HS-5 (cell line): ENCODE measurements around the gene USP3.

ENCODE experiments used
- DNase-seq: peaks from one replicate; pipeline ENCODE4 v3.0.0-alpha.2; 2012; ENCODE audit warnings: low read depth

Gene USP3

GRCh38 chr15:63497642-63498467 lies 6.5 kb upstream of the USP3 start:
- DNase-seq, result no peak

- DNase-seq, result no peak
Observed at GRCh38 chr15:63499175-63499549, 5.2 kb upstream of the USP3 start.

GRCh38 chr15:63499611-63500010 lies 4.8 kb upstream of the USP3 start:
- no peak for DNase-seq

GRCh38 chr15:63500265-63501250 lies 3.8 kb upstream of the USP3 start:
- no peak for DNase-seq

- DNase-seq, result no peak
Observed at GRCh38 chr15:63501256-63502089, 2.9 kb upstream of the USP3 start.

- DNase-seq, result no peak
Observed at GRCh38 chr15:63502137-63502766, 2.1 kb upstream of the USP3 start.

GRCh38 chr15:63502843-63503738 lies 1.3 kb upstream of the USP3 start:
- peak; percentile 76 for DNase-seq

- DNase-seq, result peak; percentile 65
Observed at GRCh38 chr15:63503739-63504246, 600 bp upstream of the USP3 start.

- DNase-seq, result no peak
Observed at GRCh38 chr15:63504979-63505841, 817 bp downstream of the USP3 start.

GRCh38 chr15:63505842-63506222 lies 1.4 kb downstream of the USP3 start:
- DNase-seq, result no peak

GRCh38 chr15:63506537-63507035 lies 2.2 kb downstream of the USP3 start:
- no peak for DNase-seq

GRCh38 chr15:63507878-63508818 lies 3.8 kb downstream of the USP3 start:
- DNase-seq, result no peak

- no peak for DNase-seq
Observed at GRCh38 chr15:63509056-63509954, 4.9 kb downstream of the USP3 start.

GRCh38 chr15:63509955-63510940 lies 5.9 kb downstream of the USP3 start:
- DNase-seq, result no peak

GRCh38 chr15:63512148-63512547 lies 7.8 kb downstream of the USP3 start:
- no peak for DNase-seq

- DNase-seq, result no peak
Observed at GRCh38 chr15:63513271-63513670, 8.9 kb downstream of the USP3 start.
